Astrocyte of the spinal cord (primary cell): ENCODE measurements around the gene SON.

ENCODE experiments used
- DNase-seq: peaks from one replicate; pipeline ENCODE4 v3.0.0; 2011; ENCODE audit warnings: low read depth, low spot score
- H3K4me3 ChIP-seq: 2 replicates; pipeline ENCODE4 v1.5.1; 2011; ENCODE audit warnings: low read depth, mild to moderate bottlenecking, low read length, moderate library complexity
- CTCF ChIP-seq: IDR thresholded peaks from 2 replicates; pipeline ENCODE4 v1.5.1; 2012; ENCODE audit warnings: low read depth, mild to moderate bottlenecking, low read length, inconsistent platforms
- in situ Hi-C: cut with HindIII; loops from 2 replicates; pipeline ENCODE4 v1.10.0; 2017; ENCODE audit warnings: low sequenced_read_pairs

SON gene

GRCh38 chr21:33510826-33511225 is 32.0 kb upstream of the SON start:
- in situ Hi-C loops = no loop called here
- DNase-seq = no peak
- no peak for TF ChIP-seq CTCF
- H3K4me3 ChIP-seq = no peak overlapping the region

DNA sequence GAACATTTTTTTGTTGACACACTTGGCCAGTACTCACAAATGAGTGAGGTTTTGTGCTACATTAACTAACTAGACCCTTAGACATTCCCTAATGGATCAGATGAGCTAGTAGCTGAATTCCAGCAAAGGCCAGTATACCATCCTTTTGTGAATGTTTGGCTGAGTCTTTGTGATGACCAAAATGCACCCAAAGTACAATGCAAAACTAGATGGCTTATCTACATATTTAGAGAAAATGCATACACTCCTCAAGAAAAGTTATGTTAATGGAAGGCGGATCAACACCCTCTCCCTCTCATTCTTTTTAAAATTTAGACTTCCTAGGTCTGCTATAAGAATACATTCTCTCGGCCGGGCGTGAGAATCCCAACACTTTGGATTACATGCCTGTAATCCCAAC is 31.2 kb upstream of the SON start:
- in situ Hi-C loops = no loop called here
- H3K4me3 ChIP-seq = no peak overlapping the region
- TF ChIP-seq CTCF = no peak
- DNase-seq = no peak

- DNase-seq = no peak
- H3K4me3 ChIP-seq = no peak overlapping the region
- TF ChIP-seq CTCF = no peak
- in situ Hi-C loops = no loop called here
Measured at GRCh38 chr21:33512481-33512880, 30.4 kb upstream of the SON start.

- in situ Hi-C loops = no loop called here
Measured at GRCh38 chr21:33514229-33514628, 28.6 kb upstream of the SON start.

GRCh38 chr21:33518899-33519298 is 23.9 kb upstream of the SON start:
- DNase-seq = no peak
- no peak for TF ChIP-seq CTCF
- in situ Hi-C loops = no loop called here
- no peak overlapping the region for H3K4me3 ChIP-seq

More at GRCh38 chr21:33514229-33514628, 28.6 kb upstream of the SON start:
- DNase-seq = no peak
- H3K4me3 ChIP-seq = no peak overlapping the region
- no peak for TF ChIP-seq CTCF

- no peak overlapping the region for H3K4me3 ChIP-seq
- in situ Hi-C loops = no loop called here
- no peak for TF ChIP-seq CTCF
- DNase-seq = no peak
Measured at GRCh38 chr21:33522297-33522952, 20.4 kb upstream of the SON start.
